Endothelial cell of umbilical vein (primary cell): Measurements from ENCODE around the gene PDPK1. TPM values are rescaled to one million over a fixed set of nuclear protein-coding genes. Genes with fewer than 3 reads are reported as not detected.
"Not testable (repeated sequence)": the region's sequence is repeated elsewhere in the genome, so short reads cannot be mapped to it uniquely, and the experiment has no call there.

Experiments
- BruUV-seq: library from RNA; stranded (reverse); fragments of 400-500 nt; replicated peaks from 2 replicates; lab custom pipeline; 2021; lab: Mats Ljungman, UMichigan
- CTCF ChIA-PET: fragments of 300-600, 350-600 bp; sonication (Branson Sonifier 250); formaldehyde crosslinking; loops from one replicate; lab custom pipeline; 2021; ENCODE audit warnings: antibody characterized with exemption, inconsistent platforms; lab: Charles Lee
- POLR2A ChIA-PET: fragments of 300-600, 350-600 bp; sonication (Branson Sonifier 250); formaldehyde crosslinking; loops from one replicate; lab custom pipeline; 2021; ENCODE audit warnings: antibody characterized with exemption, inconsistent platforms; lab: Charles Lee
- DNase-seq: peaks from one replicate; pipeline ENCODE4 v3.0.0-alpha.2; 2011; ENCODE audit warnings: low read depth, low spot score
- FAIRE-seq: peaks from 2 replicates; lab custom pipeline; 2011; peaks lifted over from hg19 to GRCh38; lab: Jason Lieb, UNC
- H2AFZ ChIP-seq: 2 replicates; pipeline ENCODE4 v1.6.0; 2012; ENCODE audit warnings: low read depth, low read length, control low read depth, inconsistent platforms
- H3K27ac ChIP-seq: 2 replicates; pipeline ENCODE4 v1.5.1; 2011; ENCODE audit warnings: low read depth, mild to moderate bottlenecking, control low read depth, low read length, moderate library complexity; ENCODE audit not compliant: insufficient read depth
- H3K27me3 ChIP-seq, 2 experiments: 2 replicates each; pipeline versions ENCODE4 v1.6.0 to v1.6.1; 2011; ENCODE audit warnings: low read length in 2 of 2, mixed read lengths in 1 of 2; ENCODE audit not compliant: control insufficient read depth in 2 of 2, insufficient read depth in 2 of 2
- H3K36me3 ChIP-seq, 2 experiments: 2 replicates in 1 of 2; 3 replicates in 1 of 2; pipeline ENCODE4 v1.5.1; 2011; ENCODE audit warnings: low read length in 2 of 2, mild to moderate bottlenecking in 1 of 2, moderate library complexity in 1 of 2; ENCODE audit not compliant: control insufficient read depth in 2 of 2, insufficient read depth in 2 of 2; ENCODE audit errors: extremely low read depth in 1 of 2
- H3K4me1 ChIP-seq: 3 replicates; pipeline ENCODE4 v1.5.1; 2011; ENCODE audit warnings: mild to moderate bottlenecking, low read length; ENCODE audit not compliant: control insufficient read depth, insufficient read depth; ENCODE audit errors: extremely low read depth
- H3K4me2 ChIP-seq: 2 replicates; pipeline ENCODE4 v1.6.1; 2011; ENCODE audit warnings: low read length, control low read depth, mixed read lengths; ENCODE audit not compliant: insufficient read depth
- H3K4me3 ChIP-seq, 3 experiments: fragments of 200-600 bp in 1 of 3; sonication (generic), shearing (Covaris generic) in 1 of 3; replicated peaks in 1 of 3; 2 replicates each; pipeline ENCODE4 v1.5.1; 2011 to 2016; ENCODE audit warnings: control low read depth in 3 of 3, low read length in 3 of 3, mild to moderate bottlenecking in 2 of 3, inconsistent platforms in 1 of 3, low read depth in 1 of 3, moderate library complexity in 1 of 3; ENCODE audit not compliant: insufficient read depth in 1 of 3
- H3K79me2 ChIP-seq: 2 replicates; pipeline ENCODE4 v1.6.0; 2012; ENCODE audit warnings: low read length, inconsistent platforms; ENCODE audit not compliant: control insufficient read depth, insufficient read depth
- H3K9ac ChIP-seq: replicated peaks from 2 replicates; pipeline ENCODE3; 2011; ENCODE audit warnings: low read length, control low read depth; ENCODE audit not compliant: insufficient read depth; ENCODE audit errors: extremely low read depth
- H3K9me1 ChIP-seq: replicated peaks from 3 replicates; pipeline ENCODE4 v1.6.0; 2011; ENCODE audit warnings: mild to moderate bottlenecking, low read length; ENCODE audit not compliant: control insufficient read depth, insufficient read depth; ENCODE audit errors: extremely low read depth
- H3K9me3 ChIP-seq: replicated peaks from 2 replicates; pipeline ENCODE4 v1.5.1; 2012; ENCODE audit warnings: low read length, inconsistent platforms; ENCODE audit not compliant: control insufficient read depth, insufficient read depth
- H4K20me1 ChIP-seq: replicated peaks from 2 replicates; pipeline ENCODE3; 2011; ENCODE audit warnings: mild to moderate bottlenecking, low read length; ENCODE audit not compliant: control insufficient read depth, insufficient read depth; ENCODE audit errors: extremely low read depth
- EZH2 ChIP-seq: IDR thresholded peaks from 2 replicates; pipeline ENCODE4 v1.6.1; 2012; ENCODE audit warnings: borderline replicate concordance, low read depth, mild to moderate bottlenecking, moderate library complexity, low read length, inconsistent platforms; ENCODE audit not compliant: severe bottlenecking
- FOS ChIP-seq: IDR thresholded peaks from 2 replicates; pipeline ENCODE4 v1.6.1; 2011; ENCODE audit warnings: mild to moderate bottlenecking, low read length, moderate library complexity, borderline replicate concordance; ENCODE audit not compliant: insufficient read depth
- GATA2 ChIP-seq: IDR thresholded peaks from 2 replicates; pipeline ENCODE4 v1.7.0; 2011; ENCODE audit warnings: low read depth, mild to moderate bottlenecking, moderate library complexity, mixed read lengths, low read length; ENCODE audit not compliant: insufficient read length, insufficient read depth
- MYC ChIP-seq: IDR thresholded peaks from one replicate; pipeline ENCODE4 v1.6.1; 2011; ENCODE audit warnings: mild to moderate bottlenecking, low read depth, low read length
- POLR2A ChIP-seq: IDR thresholded peaks from 2 replicates; pipeline ENCODE4 v1.6.1; 2012; ENCODE audit warnings: low read depth, mild to moderate bottlenecking, control low read depth, low read length
- POLR2AphosphoS5 ChIP-seq: IDR thresholded peaks from 2 replicates; pipeline ENCODE4 v1.6.1; 2012; ENCODE audit warnings: low read depth, mild to moderate bottlenecking, control low read depth, low read length, moderate library complexity; ENCODE audit not compliant: insufficient read depth
- dilution Hi-C: fragments of 300-500 bp; cut with MboI; formaldehyde crosslinking; loops from one replicate; pipeline ENCODE4 v1.15.0; 2019; ENCODE audit warnings: low sequenced_read_pairs; ENCODE audit not compliant: extremely low pct_ligation_motif_present
- intact Hi-C: fragments of 100-400 bp; cut with micrococcal nuclease; formaldehyde crosslinking; loops from one replicate; pipeline ENCODE4 v1.10.0; 2022
- polyA plus RNA-seq, 4 experiments: library from polyadenylated mRNA; depleted of rRNA in 3 of 4; stranded (reverse) in 3 of 4; unstranded in 1 of 4; fragments of >200 nt; gene quantifications; 2 replicates each; pipeline versions ENCODE4 v1.2.1 to v1.2.3, GENCODE V29; 2011 to 2012; ENCODE audit warnings: missing spikeins in 1 of 4
- total RNA-seq: library from RNA; stranded (reverse); gene quantifications from 2 replicates; pipeline ENCODE4 v1.2.3, GENCODE V29; 2021
- TF ChIP-seq, protein P1 (sequence below), 2 donors: IDR thresholded peaks; 1 replicate in 1 of 2; 2 replicates in 1 of 2; pipeline ENCODE4 v1.5.1; 2011; ENCODE audit warnings: low read length in 2 of 2, mild to moderate bottlenecking in 2 of 2, moderate library complexity in 2 of 2, control low read depth in 1 of 2, inconsistent platforms in 1 of 2, low read depth in 1 of 2; ENCODE audit not compliant: insufficient read depth in 1 of 2; ENCODE audit errors: extremely low read depth in 1 of 2
- TF ChIP-seq, protein P2 (sequence below): IDR thresholded peaks from 2 replicates; pipeline ENCODE4 v1.6.1; 2011; ENCODE audit not compliant: insufficient read depth, insufficient read length

The PDPK1 gene
- total and polyA plus RNA-seq, 2 donors (not counting 3 experiments of a cell fraction or from before 2014, with no cell fraction given) = 22.4 to 37.3 TPM

DNA sequence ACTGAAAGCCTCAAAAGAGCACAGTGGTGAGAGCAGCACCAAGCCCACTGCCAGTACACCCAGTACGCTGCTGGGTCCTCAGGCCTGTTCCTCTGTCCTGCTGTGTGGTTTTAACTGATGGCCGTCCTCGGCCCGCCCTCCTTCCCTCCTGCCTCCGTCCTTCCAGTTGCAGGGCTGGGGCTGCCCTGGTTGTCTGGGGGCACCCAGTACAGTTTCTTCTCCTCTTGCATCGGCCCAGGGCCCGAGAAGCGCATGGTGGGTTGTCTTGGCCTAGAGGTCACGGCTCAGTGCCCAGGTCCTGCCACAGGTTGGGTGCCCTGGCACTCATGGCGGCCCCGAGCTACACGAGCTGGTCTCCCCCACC is 73.7 kb downstream of the PDPK1 start:
- FAIRE-seq = no peak
- BruUV-seq = no TSS peak

GRCh38 chr16:2611877-2612276 is 74.1 kb downstream of the PDPK1 start:
- H3K9me1 ChIP-seq, H3K9ac ChIP-seq, H2AFZ ChIP-seq, BruUV-seq, H3K4me2 ChIP-seq, POLR2A ChIA-PET, CTCF ChIA-PET, DNase-seq, dilution Hi-C loops, FAIRE-seq, H3K27me3 ChIP-seq, H3K4me3 ChIP-seq, H3K27ac ChIP-seq, H3K9me3 ChIP-seq, H4K20me1 ChIP-seq, H3K4me1 ChIP-seq, intact Hi-C loops: not testable (repeated sequence)
- H3K36me3 ChIP-seq = peaks cover 5 to 14% of the 10 kb centered on the region in 2 experiments
- H3K79me2 ChIP-seq = peaks cover 19% of the 10 kb centered on the region

More for the DNA sequence above, 73.7 kb downstream of the PDPK1 start:
- ChIA-PET CTCF (no interaction called here), POLR2A (no interaction called here)
- H3K4me3 ChIP-seq = no peak overlapping the region
- H3K27ac ChIP-seq = no peak overlapping the region
- no peaks in the 10 kb centered on the region for H3K9me1 ChIP-seq
- intact Hi-C loops (no loop called here), dilution Hi-C loops (no loop called here)
- H3K27me3 ChIP-seq = no peaks in the 10 kb centered on the region
- no peak overlapping the region for H2AFZ ChIP-seq
- no peaks in the 10 kb centered on the region for H3K4me1 ChIP-seq
- H4K20me1 ChIP-seq = no peaks in the 10 kb centered on the region
- no peak for DNase-seq
- H3K4me2 ChIP-seq = no peak overlapping the region
- H3K79me2 ChIP-seq = peaks cover 20% of the 10 kb centered on the region
- H3K9ac ChIP-seq = no peak overlapping the region
- no peak for TF ChIP-seq MYC
- no peak for TF ChIP-seq POLR2AphosphoS5
- TF ChIP-seq, protein P1, sequence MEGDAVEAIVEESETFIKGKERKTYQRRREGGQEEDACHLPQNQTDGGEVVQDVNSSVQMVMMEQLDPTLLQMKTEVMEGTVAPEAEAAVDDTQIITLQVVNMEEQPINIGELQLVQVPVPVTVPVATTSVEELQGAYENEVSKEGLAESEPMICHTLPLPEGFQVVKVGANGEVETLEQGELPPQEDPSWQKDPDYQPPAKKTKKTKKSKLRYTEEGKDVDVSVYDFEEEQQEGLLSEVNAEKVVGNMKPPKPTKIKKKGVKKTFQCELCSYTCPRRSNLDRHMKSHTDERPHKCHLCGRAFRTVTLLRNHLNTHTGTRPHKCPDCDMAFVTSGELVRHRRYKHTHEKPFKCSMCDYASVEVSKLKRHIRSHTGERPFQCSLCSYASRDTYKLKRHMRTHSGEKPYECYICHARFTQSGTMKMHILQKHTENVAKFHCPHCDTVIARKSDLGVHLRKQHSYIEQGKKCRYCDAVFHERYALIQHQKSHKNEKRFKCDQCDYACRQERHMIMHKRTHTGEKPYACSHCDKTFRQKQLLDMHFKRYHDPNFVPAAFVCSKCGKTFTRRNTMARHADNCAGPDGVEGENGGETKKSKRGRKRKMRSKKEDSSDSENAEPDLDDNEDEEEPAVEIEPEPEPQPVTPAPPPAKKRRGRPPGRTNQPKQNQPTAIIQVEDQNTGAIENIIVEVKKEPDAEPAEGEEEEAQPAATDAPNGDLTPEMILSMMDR (IDR thresholded peaks at IDR 0.05; ENCODE audit: extremely low read depth in 1 of 2, insufficient read depth in 1 of 2, low read depth in 1 of 2, low read length in 2 of 2) = no peak
- no peak for TF ChIP-seq FOS
- TF ChIP-seq GATA2 = no peak
- TF ChIP-seq, protein P2, sequence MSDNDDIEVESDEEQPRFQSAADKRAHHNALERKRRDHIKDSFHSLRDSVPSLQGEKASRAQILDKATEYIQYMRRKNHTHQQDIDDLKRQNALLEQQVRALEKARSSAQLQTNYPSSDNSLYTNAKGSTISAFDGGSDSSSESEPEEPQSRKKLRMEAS = no peak
- no peak for TF ChIP-seq POLR2A
- TF ChIP-seq EZH2 = no peak
- H3K36me3 ChIP-seq = peaks cover 5 to 14% of the 10 kb centered on the region in 2 experiments
- no peaks in the 10 kb centered on the region for H3K9me3 ChIP-seq

DNA sequence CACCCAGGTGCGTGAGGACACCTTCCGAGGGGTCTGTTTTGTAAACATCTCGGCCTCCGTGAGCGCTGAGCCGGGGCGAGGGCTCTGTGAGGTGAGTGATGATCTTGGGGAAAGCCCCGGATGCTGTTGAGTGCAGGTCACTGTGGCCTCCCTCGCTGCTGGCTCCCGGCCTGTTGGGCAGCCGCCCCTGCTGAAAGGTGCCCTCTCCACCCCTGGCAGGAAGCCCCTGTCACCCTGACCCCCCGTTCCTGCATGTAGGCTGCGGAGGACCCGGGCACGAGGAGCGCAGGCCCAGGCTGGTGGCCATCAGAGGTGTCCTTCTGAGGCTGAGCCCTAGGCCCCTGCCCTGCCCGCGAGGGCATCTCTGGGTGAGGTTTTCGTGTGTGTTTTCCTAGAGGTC is 75.4 kb downstream of the PDPK1 start:
- H3K27ac ChIP-seq, BruUV-seq, FAIRE-seq, H3K27me3 ChIP-seq, intact Hi-C loops, CTCF ChIA-PET, H3K9me1 ChIP-seq, H4K20me1 ChIP-seq, DNase-seq, H3K4me2 ChIP-seq, H3K4me3 ChIP-seq, H2AFZ ChIP-seq, H3K9ac ChIP-seq, POLR2A ChIA-PET, H3K4me1 ChIP-seq, H3K9me3 ChIP-seq, dilution Hi-C loops: not testable (repeated sequence)
- Histone ChIP-seq H3K79me2 (peaks cover 11% of the 10 kb centered on the region), H3K36me3 (peaks cover 5 to 14% of the 10 kb centered on the region in 2 experiments)
